B cell (primary cell): Measurements from ENCODE around the gene RTTN. TPM values are rescaled to one million over a fixed set of nuclear protein-coding genes. Genes with fewer than 3 reads are reported as not detected.

Source experiments
- ATAC-seq: fragments of 200-7000 bp; cut with Tn5 transposase; one replicate; pipeline ENCODE4 v1.10.0; 2021; ENCODE audit warnings: low read depth, mild to moderate bottlenecking, moderate number of reproducible peaks, moderate library complexity
- CTCF ChIA-PET: fragments of 350-600 bp; sonication (Branson Sonifier 250); formaldehyde crosslinking; loops from one replicate; lab custom pipeline; 2021; ENCODE audit warnings: antibody characterized with exemption, inconsistent platforms; lab: Charles Lee
- POLR2A ChIA-PET: fragments of 350-600 bp; sonication (Branson Sonifier 250); formaldehyde crosslinking; loops from one replicate; lab custom pipeline; 2021; ENCODE audit warnings: antibody characterized with exemption; lab: Charles Lee
- DNase-seq: peaks from one replicate; pipeline ENCODE4 v3.0.0; 2013
- H2AFZ ChIP-seq: 2 replicates; pipeline ENCODE4 v1.6.1; 2012; ENCODE audit warnings: mild to moderate bottlenecking, low read depth, low read length; ENCODE audit not compliant: insufficient read depth, poor library complexity, severe bottlenecking
- H3K27ac ChIP-seq, 2 donors: 1 replicate in 1 of 2; 2 replicates in 1 of 2; pipeline ENCODE4 v1.5.1; 2012 to 2013; ENCODE audit warnings: low read length in 2 of 2, mild to moderate bottlenecking in 2 of 2, moderate library complexity in 1 of 2
- H3K27me3 ChIP-seq, 4 experiments: fragments of 200-600 bp in 1 of 4; sonication (generic) in 1 of 4; replicated peaks in 1 of 4; 1 replicate in 2 of 4; 2 replicates in 2 of 4; pipeline versions ENCODE4 v1.6.1 to v1.7.0; 2013 to 2016; ENCODE audit warnings: low read length in 3 of 4, mild to moderate bottlenecking in 2 of 4, mixed read lengths in 1 of 4, moderate library complexity in 1 of 4; ENCODE audit not compliant: insufficient read depth in 4 of 4, control insufficient read depth in 3 of 4; ENCODE audit errors: control extremely low read depth in 1 of 4
- H3K36me3 ChIP-seq, 2 experiments: replicated peaks in 1 of 2; 1 replicate in 1 of 2; 2 replicates in 1 of 2; pipeline versions ENCODE4 v1.6.1 to v1.7.1; 2013; ENCODE audit warnings: low read length in 1 of 2; ENCODE audit not compliant: insufficient read depth in 2 of 2, control insufficient read depth in 1 of 2; ENCODE audit errors: control extremely low read depth in 1 of 2, extremely low read depth in 1 of 2
- H3K4me1 ChIP-seq, 2 donors: fragments of 200-600 bp in 1 of 2; sonication (generic) in 1 of 2; 1 replicate in 1 of 2; 2 replicates in 1 of 2; pipeline versions ENCODE4 v1.5.1 to v1.6.1; 2013 to 2017; ENCODE audit warnings: low read length in 2 of 2; ENCODE audit not compliant: control insufficient read depth in 2 of 2, insufficient read depth in 2 of 2
- H3K4me2 ChIP-seq: replicated peaks from 2 replicates; pipeline ENCODE3; 2012; ENCODE audit warnings: mild to moderate bottlenecking, low read depth, low read length; ENCODE audit not compliant: poor library complexity, severe bottlenecking
- H3K4me3 ChIP-seq, 5 experiments: fragments of 200-600 bp in 1 of 5; sonication (generic) in 1 of 5; 1 replicate in 3 of 5; 2 replicates in 2 of 5; pipeline versions ENCODE4 v1.5.1 to v1.7.0; 2011 to 2016; ENCODE audit warnings: low read length in 4 of 5, mild to moderate bottlenecking in 4 of 5, low read depth in 2 of 5, control low read depth in 1 of 5, moderate library complexity in 1 of 5; ENCODE audit not compliant: insufficient read depth in 1 of 5; ENCODE audit errors: control extremely low read depth in 1 of 5, extremely low read depth in 1 of 5
- H3K79me2 ChIP-seq: fragments of 200-600 bp; sonication (generic); one replicate; pipeline ENCODE4 v1.6.0; 2016; ENCODE audit warnings: low read length; ENCODE audit not compliant: control insufficient read depth, insufficient read depth
- H3K9ac ChIP-seq: fragments of 200-600 bp; sonication (generic); 2 replicates; pipeline ENCODE4 v1.6.1; 2017; ENCODE audit warnings: mild to moderate bottlenecking, low read length, moderate library complexity
- H3K9me3 ChIP-seq, 3 donors: one replicate each; pipeline versions ENCODE4 v1.6.1 to v1.7.1; 2013; ENCODE audit warnings: low read length in 2 of 3; ENCODE audit not compliant: control insufficient read depth in 2 of 3, insufficient read depth in 1 of 3; ENCODE audit errors: control extremely low read depth in 1 of 3
- H4K20me1 ChIP-seq: 2 replicates; pipeline ENCODE4 v1.6.0; 2012; ENCODE audit warnings: mild to moderate bottlenecking, low read length; ENCODE audit not compliant: insufficient read depth, control insufficient read depth, poor library complexity, severe bottlenecking
- H3K27ac Mint-ChIP-seq: one replicate; pipeline ENCODE4 v1.8.0; 2021; ENCODE audit warnings: mixed read lengths
- H3K27me3 Mint-ChIP-seq: one replicate; pipeline ENCODE4 v1.8.0; 2021; ENCODE audit warnings: mixed read lengths
- H3K4me1 Mint-ChIP-seq: one replicate; pipeline ENCODE4 v1.8.0; 2021; ENCODE audit warnings: mixed read lengths
- H3K4me3 Mint-ChIP-seq: one replicate; pipeline ENCODE4 v1.8.0; 2021; ENCODE audit warnings: mixed read lengths
- H3K9me3 Mint-ChIP-seq: one replicate; pipeline ENCODE4 v1.8.0; 2022; ENCODE audit warnings: mixed read lengths; ENCODE audit not compliant: insufficient read depth
- CTCF ChIP-seq: fragments of 200-600 bp; IDR thresholded peaks from one replicate; pipeline ENCODE4 v1.8.0; 2022; ENCODE audit warnings: antibody characterized with exemption, mild to moderate bottlenecking
- EZH2 ChIP-seq: IDR thresholded peaks from 2 replicates; pipeline ENCODE4 v1.6.1; 2012; ENCODE audit warnings: borderline replicate concordance, low read depth, mild to moderate bottlenecking, moderate library complexity, low read length; ENCODE audit not compliant: insufficient read depth, poor library complexity, severe bottlenecking
- WGBS: methylation state at CpG from one replicate; pipeline ENCODE4 v1.1.5; 2013; ENCODE audit warnings: missing lambda C conversion rate; ENCODE audit not compliant: insufficient coverage; 5-methylcytosine and 5-hydroxymethylcytosine counted together
- intact Hi-C: fragments of 100-400 bp; cut with micrococcal nuclease; formaldehyde crosslinking; loops from one replicate; pipeline ENCODE4 v1.10.0; 2022
- polyA plus RNA-seq: library from polyadenylated mRNA; depleted of rRNA; stranded (reverse); fragments of >200 nt; gene quantifications from 2 replicates; pipeline ENCODE4 v1.2.3, GENCODE V29; 2012
- total RNA-seq, 2 donors: library from RNA; stranded (reverse); fragments of 120-200 nt in 1 of 2; gene quantifications; 1 replicate in 1 of 2; 2 replicates in 1 of 2; pipeline versions ENCODE4 v1.2.3 to v1.2.4, GENCODE V29; 2013 to 2022

RTTN gene
- total and polyA plus RNA-seq, 2 donors (not counting 1 experiment from before 2014, with no cell fraction given): 10.0 to 41.2 TPM

GRCh38 chr18:70029163-70029562 lies 176.3 kb downstream of the RTTN start:
- H3K79me2 ChIP-seq: no peaks in the 10 kb centered on the region
- no peaks in the 10 kb centered on the region for H3K27me3 Mint-ChIP-seq
- H3K27ac ChIP-seq: no peak overlapping the region
- WGBS: no CpG with 5 or more reads among the region's 1 CpG
- no peak overlapping the region for H3K4me2 ChIP-seq
- TF ChIP-seq EZH2 (no peak), CTCF (no peak)
- no peaks in the 10 kb centered on the region for H3K9me3 Mint-ChIP-seq
- ChIA-PET CTCF (no interaction called here), POLR2A (no interaction called here)
- no peak overlapping the region for H3K4me3 ChIP-seq
- H3K4me1 Mint-ChIP-seq: peaks cover 11% of the 10 kb centered on the region
- no peaks in the 10 kb centered on the region for H3K4me1 ChIP-seq
- H3K36me3 ChIP-seq: peaks cover 4 to 23% of the 10 kb centered on the region in 2 experiments
- intact Hi-C loops: no loop called here
- no peak for DNase-seq
- ATAC-seq: no peak
- H3K27me3 ChIP-seq: no peaks in the 10 kb centered on the region
- no peak overlapping the region for H3K4me3 Mint-ChIP-seq
- H3K9me3 ChIP-seq: no peaks in the 10 kb centered on the region
- no peaks in the 10 kb centered on the region for H4K20me1 ChIP-seq
- no peak overlapping the region for H2AFZ ChIP-seq
- H3K27ac Mint-ChIP-seq: no peak overlapping the region
- no peak overlapping the region for H3K9ac ChIP-seq

DNA sequence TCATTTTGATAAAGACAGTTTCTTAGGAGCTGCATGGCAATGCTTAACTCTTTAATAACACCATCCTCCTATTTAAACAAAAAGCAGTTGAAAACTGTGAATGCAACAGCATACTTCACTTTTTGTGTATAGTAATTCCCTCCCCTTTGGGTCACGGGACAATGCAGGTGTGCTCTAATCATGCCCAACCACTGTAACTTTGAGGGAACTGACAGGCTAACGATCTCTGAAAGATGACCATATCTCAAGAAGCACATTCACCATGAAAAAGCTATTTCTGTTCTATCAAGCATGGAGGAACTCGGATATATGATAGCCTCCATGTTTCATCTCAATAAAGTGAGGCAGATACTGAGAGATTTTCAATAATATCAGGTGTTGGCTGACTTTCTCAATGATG lies 176.8 kb downstream of the RTTN start:
- no peak for ATAC-seq
- CTCF ChIA-PET: no interaction called here
- intact Hi-C loops: no loop called here

More for the DNA sequence above, 176.8 kb downstream of the RTTN start:
- Histone ChIP-seq H3K9ac (no peak overlapping the region), H3K4me1 (no peaks in the 10 kb centered on the region), H3K4me2 (no peak overlapping the region), H3K36me3 (peaks cover 1 to 25% of the 10 kb centered on the region in 2 experiments), H3K27me3 (no peaks in the 10 kb centered on the region), H3K9me3 (no peaks in the 10 kb centered on the region), H3K27ac (no peak overlapping the region), H3K4me3 (no peak overlapping the region), H3K79me2 (no peaks in the 10 kb centered on the region), H4K20me1 (no peaks in the 10 kb centered on the region), H2AFZ (no peak overlapping the region)
- Mint-ChIP-seq H3K27me3 (no peaks in the 10 kb centered on the region), H3K27ac (no peak overlapping the region), H3K4me3 (no peak overlapping the region), H3K4me1 (peaks cover 11% of the 10 kb centered on the region), H3K9me3 (no peaks in the 10 kb centered on the region)
- 56% methylated on average over 2 of the region's 3 CpGs for WGBS
- DNase-seq: peak; percentile 7
- TF ChIP-seq CTCF (no peak), EZH2 (no peak)
- POLR2A ChIA-PET: no interaction called here
